ENCODE data around the gene CSPG4. TPM values are rescaled to one million over a fixed set of nuclear protein-coding genes. Genes with fewer than 3 reads are reported as not detected.
"Not testable (repeated sequence)": the region's sequence is repeated elsewhere in the genome, so short reads cannot be mapped to it uniquely, and the experiment has no call there.

The CSPG4 gene
- total RNA-seq, 1 donor from 2014 or later, result 0.18 TPM

DNA sequence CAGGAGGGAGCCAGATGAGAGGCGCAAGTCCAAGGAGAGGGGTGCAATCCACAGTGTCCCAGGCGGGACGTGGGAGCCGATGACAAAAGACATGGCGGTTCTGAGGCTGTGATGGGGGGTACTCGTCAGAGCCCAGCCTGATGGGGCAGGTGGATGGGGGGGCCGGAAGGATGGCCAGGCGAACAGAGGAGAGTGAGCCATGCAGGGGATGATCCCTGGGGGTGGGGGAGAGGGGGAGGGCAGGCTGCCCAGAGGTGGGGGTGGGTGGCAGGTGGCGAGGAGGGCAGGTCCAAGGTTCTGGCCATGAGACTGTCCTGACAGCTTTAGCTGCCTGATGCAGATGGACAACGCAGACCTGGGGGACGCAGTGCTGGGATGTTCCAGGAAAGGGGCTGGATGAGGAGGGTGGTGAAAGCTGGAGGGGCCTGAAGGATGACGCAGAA lies 8.9 kb upstream of the CSPG4 start:
- Mint-ChIP-seq H3K27ac (ENCODE audit: unreplicated experiment) (no peak overlapping the region), H3K36me3 (ENCODE audit: low read depth, unreplicated experiment) (no peaks in the 10 kb centered on the region), H3K27me3 (ENCODE audit: unreplicated experiment) (peaks cover 13% of the 10 kb centered on the region), H3K4me1 (ENCODE audit: unreplicated experiment) (peaks cover 10% of the 10 kb centered on the region), H3K4me3 (ENCODE audit: unreplicated experiment) (no peak overlapping the region), H3K9me3 (ENCODE audit: unreplicated experiment) (no peaks in the 10 kb centered on the region)
- no peak for DNase-seq (ENCODE audit: low spot score)
- no peak for TF ChIP-seq CTCF (IDR thresholded peaks at IDR 0.05; ENCODE audit: unreplicated experiment)

- no peaks in the 10 kb centered on the region for H3K36me3 Mint-ChIP-seq (ENCODE audit: low read depth, unreplicated experiment)
- no peak overlapping the region for H3K27ac Mint-ChIP-seq (ENCODE audit: unreplicated experiment)
- peaks cover 13% of the 10 kb centered on the region for H3K27me3 Mint-ChIP-seq (ENCODE audit: unreplicated experiment)
- H3K4me3 Mint-ChIP-seq (ENCODE audit: unreplicated experiment), result no peak overlapping the region
- no peaks in the 10 kb centered on the region for H3K9me3 Mint-ChIP-seq (ENCODE audit: unreplicated experiment)
- DNase-seq (ENCODE audit: low spot score), result no peak
- H3K4me1 Mint-ChIP-seq (ENCODE audit: unreplicated experiment), result peaks cover 10% of the 10 kb centered on the region
- TF ChIP-seq CTCF (IDR thresholded peaks at IDR 0.05; ENCODE audit: unreplicated experiment), result no peak
These were observed 8.3 kb upstream of the CSPG4 start for GRCh38 chr15:75720787-75721479.

DNA sequence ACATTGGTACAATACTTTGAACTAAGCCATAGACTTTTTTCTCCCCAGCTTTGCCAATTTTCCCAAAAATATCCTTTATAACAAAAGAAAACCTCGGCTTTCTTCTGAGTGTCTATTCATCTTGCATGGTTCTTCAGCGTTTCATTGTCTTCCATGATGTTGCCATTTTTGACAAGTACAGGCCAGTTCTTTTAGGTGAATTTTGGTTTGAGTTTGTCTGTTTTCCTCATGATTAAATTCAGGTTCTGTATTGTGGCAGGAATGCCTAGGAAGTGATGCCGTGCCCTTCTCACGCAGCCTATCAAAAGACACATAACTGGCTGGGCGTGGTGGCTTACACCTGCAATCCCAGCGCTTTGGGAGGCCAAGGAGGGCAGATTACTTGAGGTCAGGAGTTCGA lies 7.6 kb upstream of the CSPG4 start:
- Mint-ChIP-seq H3K27me3 (ENCODE audit: unreplicated experiment) (peaks cover 13% of the 10 kb centered on the region), H3K4me3 (ENCODE audit: unreplicated experiment) (no peak overlapping the region), H3K27ac (ENCODE audit: unreplicated experiment) (no peak overlapping the region), H3K36me3 (ENCODE audit: low read depth, unreplicated experiment) (no peaks in the 10 kb centered on the region), H3K4me1 (ENCODE audit: unreplicated experiment) (peaks cover 10% of the 10 kb centered on the region), H3K9me3 (ENCODE audit: unreplicated experiment) (no peaks in the 10 kb centered on the region)
- no peak for DNase-seq (ENCODE audit: low spot score)
- no peak for TF ChIP-seq CTCF (IDR thresholded peaks at IDR 0.05; ENCODE audit: unreplicated experiment)

DNA sequence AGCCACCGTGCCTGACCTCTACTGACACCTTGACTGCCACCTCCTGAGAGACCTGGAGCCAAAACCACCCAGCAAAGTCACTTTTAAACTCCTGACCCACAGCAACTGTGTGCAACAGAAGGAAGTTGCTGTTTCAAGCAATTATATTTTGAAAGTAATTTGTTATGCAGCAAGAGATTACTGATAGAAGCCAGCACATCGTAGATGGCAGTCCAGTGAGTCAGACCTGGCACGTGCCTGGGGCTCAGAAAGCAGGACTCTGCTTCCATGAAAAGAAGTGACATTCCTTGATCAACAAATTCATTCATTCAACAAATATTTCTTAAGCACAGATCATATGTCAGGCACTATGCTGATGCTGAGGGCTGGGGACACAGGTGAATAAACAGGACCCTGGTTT lies 5.7 kb upstream of the CSPG4 start:
- DNase-seq (ENCODE audit: low spot score), result no peak
- H3K27me3 Mint-ChIP-seq (ENCODE audit: unreplicated experiment), result peaks cover 20% of the 10 kb centered on the region
- no peaks in the 10 kb centered on the region for H3K36me3 Mint-ChIP-seq (ENCODE audit: low read depth, unreplicated experiment)
- H3K4me3 Mint-ChIP-seq (ENCODE audit: unreplicated experiment), result no peak overlapping the region
- no peaks in the 10 kb centered on the region for H3K9me3 Mint-ChIP-seq (ENCODE audit: unreplicated experiment)
- no peak for TF ChIP-seq CTCF (IDR thresholded peaks at IDR 0.05; ENCODE audit: unreplicated experiment)
- H3K4me1 Mint-ChIP-seq (ENCODE audit: unreplicated experiment), result peaks cover 8% of the 10 kb centered on the region
- no peak overlapping the region for H3K27ac Mint-ChIP-seq (ENCODE audit: unreplicated experiment)

- not testable (repeated sequence) for H3K36me3 Mint-ChIP-seq (ENCODE audit: low read depth, unreplicated experiment); H3K4me1 Mint-ChIP-seq (ENCODE audit: unreplicated experiment); H3K4me3 Mint-ChIP-seq (ENCODE audit: unreplicated experiment); H3K27ac Mint-ChIP-seq (ENCODE audit: unreplicated experiment); DNase-seq (ENCODE audit: low spot score); H3K9me3 Mint-ChIP-seq (ENCODE audit: unreplicated experiment)
- H3K27me3 Mint-ChIP-seq (ENCODE audit: unreplicated experiment), result peaks cover 19% of the 10 kb centered on the region
These were observed 4.4 kb upstream of the CSPG4 start for GRCh38 chr15:75717001-75717400.

- not testable (repeated sequence) for H3K4me1 Mint-ChIP-seq (ENCODE audit: unreplicated experiment); H3K9me3 Mint-ChIP-seq (ENCODE audit: unreplicated experiment); DNase-seq (ENCODE audit: low spot score); H3K36me3 Mint-ChIP-seq (ENCODE audit: low read depth, unreplicated experiment); H3K4me3 Mint-ChIP-seq (ENCODE audit: unreplicated experiment); H3K27ac Mint-ChIP-seq (ENCODE audit: unreplicated experiment)
- peaks cover 17% of the 10 kb centered on the region for H3K27me3 Mint-ChIP-seq (ENCODE audit: unreplicated experiment)
These were observed 3.8 kb upstream of the CSPG4 start for GRCh38 chr15:75716249-75716950.

GRCh38 chr15:75715312-75715832 lies 2.7 kb upstream of the CSPG4 start:
- H3K4me3 Mint-ChIP-seq (ENCODE audit: unreplicated experiment); H3K9me3 Mint-ChIP-seq (ENCODE audit: unreplicated experiment); DNase-seq (ENCODE audit: low spot score); H3K27ac Mint-ChIP-seq (ENCODE audit: unreplicated experiment); H3K4me1 Mint-ChIP-seq (ENCODE audit: unreplicated experiment); H3K36me3 Mint-ChIP-seq (ENCODE audit: low read depth, unreplicated experiment): not testable (repeated sequence)
- H3K27me3 Mint-ChIP-seq (ENCODE audit: unreplicated experiment), result peaks cover 14% of the 10 kb centered on the region

Measured in endothelial cell (in vitro differentiated cells).